Endothelial cell of umbilical vein (primary cell): ENCODE measurements around the gene CC2D2B. TPM values are rescaled to one million over a fixed set of nuclear protein-coding genes. Genes with fewer than 3 reads are reported as not detected.

Experiments
- BruUV-seq: library from RNA; stranded (reverse); fragments of 400-500 nt; replicated peaks from 2 replicates; lab custom pipeline; 2021; lab: Mats Ljungman, UMichigan
- CTCF ChIA-PET: fragments of 300-600, 350-600 bp; sonication (Branson Sonifier 250); formaldehyde crosslinking; loops from one replicate; lab custom pipeline; 2021; ENCODE audit warnings: antibody characterized with exemption, inconsistent platforms; lab: Charles Lee
- POLR2A ChIA-PET: fragments of 300-600, 350-600 bp; sonication (Branson Sonifier 250); formaldehyde crosslinking; loops from one replicate; lab custom pipeline; 2021; ENCODE audit warnings: antibody characterized with exemption, inconsistent platforms; lab: Charles Lee
- DNase-seq: peaks from one replicate; pipeline ENCODE4 v3.0.0-alpha.2; 2011; ENCODE audit warnings: low read depth, low spot score
- FAIRE-seq: peaks from 2 replicates; lab custom pipeline; 2011; peaks lifted over from hg19 to GRCh38; lab: Jason Lieb, UNC
- H2AFZ ChIP-seq: 2 replicates; pipeline ENCODE4 v1.6.0; 2012; ENCODE audit warnings: low read depth, low read length, control low read depth, inconsistent platforms
- H3K27ac ChIP-seq: 2 replicates; pipeline ENCODE4 v1.5.1; 2011; ENCODE audit warnings: low read depth, mild to moderate bottlenecking, control low read depth, low read length, moderate library complexity; ENCODE audit not compliant: insufficient read depth
- H3K27me3 ChIP-seq, 2 experiments: 2 replicates each; pipeline versions ENCODE4 v1.6.0 to v1.6.1; 2011; ENCODE audit warnings: low read length in 2 of 2, mixed read lengths in 1 of 2; ENCODE audit not compliant: control insufficient read depth in 2 of 2, insufficient read depth in 2 of 2
- H3K36me3 ChIP-seq, 2 experiments: 2 replicates in 1 of 2; 3 replicates in 1 of 2; pipeline ENCODE4 v1.5.1; 2011; ENCODE audit warnings: low read length in 2 of 2, mild to moderate bottlenecking in 1 of 2, moderate library complexity in 1 of 2; ENCODE audit not compliant: control insufficient read depth in 2 of 2, insufficient read depth in 2 of 2; ENCODE audit errors: extremely low read depth in 1 of 2
- H3K4me1 ChIP-seq: 3 replicates; pipeline ENCODE4 v1.5.1; 2011; ENCODE audit warnings: mild to moderate bottlenecking, low read length; ENCODE audit not compliant: control insufficient read depth, insufficient read depth; ENCODE audit errors: extremely low read depth
- H3K4me2 ChIP-seq: 2 replicates; pipeline ENCODE4 v1.6.1; 2011; ENCODE audit warnings: low read length, control low read depth, mixed read lengths; ENCODE audit not compliant: insufficient read depth
- H3K4me3 ChIP-seq, 3 experiments: fragments of 200-600 bp in 1 of 3; sonication (generic), shearing (Covaris generic) in 1 of 3; replicated peaks in 1 of 3; 2 replicates each; pipeline ENCODE4 v1.5.1; 2011 to 2016; ENCODE audit warnings: control low read depth in 3 of 3, low read length in 3 of 3, mild to moderate bottlenecking in 2 of 3, inconsistent platforms in 1 of 3, low read depth in 1 of 3, moderate library complexity in 1 of 3; ENCODE audit not compliant: insufficient read depth in 1 of 3
- H3K79me2 ChIP-seq: 2 replicates; pipeline ENCODE4 v1.6.0; 2012; ENCODE audit warnings: low read length, inconsistent platforms; ENCODE audit not compliant: control insufficient read depth, insufficient read depth
- H3K9ac ChIP-seq: replicated peaks from 2 replicates; pipeline ENCODE3; 2011; ENCODE audit warnings: low read length, control low read depth; ENCODE audit not compliant: insufficient read depth; ENCODE audit errors: extremely low read depth
- H3K9me1 ChIP-seq: replicated peaks from 3 replicates; pipeline ENCODE4 v1.6.0; 2011; ENCODE audit warnings: mild to moderate bottlenecking, low read length; ENCODE audit not compliant: control insufficient read depth, insufficient read depth; ENCODE audit errors: extremely low read depth
- H3K9me3 ChIP-seq: replicated peaks from 2 replicates; pipeline ENCODE4 v1.5.1; 2012; ENCODE audit warnings: low read length, inconsistent platforms; ENCODE audit not compliant: control insufficient read depth, insufficient read depth
- H4K20me1 ChIP-seq: replicated peaks from 2 replicates; pipeline ENCODE3; 2011; ENCODE audit warnings: mild to moderate bottlenecking, low read length; ENCODE audit not compliant: control insufficient read depth, insufficient read depth; ENCODE audit errors: extremely low read depth
- CTCF ChIP-seq, 2 donors: IDR thresholded peaks; 1 replicate in 1 of 2; 2 replicates in 1 of 2; pipeline ENCODE4 v1.5.1; 2011; ENCODE audit warnings: low read length in 2 of 2, mild to moderate bottlenecking in 2 of 2, moderate library complexity in 2 of 2, control low read depth in 1 of 2, inconsistent platforms in 1 of 2, low read depth in 1 of 2; ENCODE audit not compliant: insufficient read depth in 1 of 2; ENCODE audit errors: extremely low read depth in 1 of 2
- FOS ChIP-seq: IDR thresholded peaks from 2 replicates; pipeline ENCODE4 v1.6.1; 2011; ENCODE audit warnings: mild to moderate bottlenecking, low read length, moderate library complexity, borderline replicate concordance; ENCODE audit not compliant: insufficient read depth
- GATA2 ChIP-seq: IDR thresholded peaks from 2 replicates; pipeline ENCODE4 v1.7.0; 2011; ENCODE audit warnings: low read depth, mild to moderate bottlenecking, moderate library complexity, mixed read lengths, low read length; ENCODE audit not compliant: insufficient read length, insufficient read depth
- JUN ChIP-seq: IDR thresholded peaks from 2 replicates; pipeline ENCODE4 v1.6.1; 2011; ENCODE audit warnings: borderline replicate concordance, low read depth; ENCODE audit not compliant: insufficient read length, insufficient read depth
- POLR2AphosphoS5 ChIP-seq: IDR thresholded peaks from 2 replicates; pipeline ENCODE4 v1.6.1; 2012; ENCODE audit warnings: low read depth, mild to moderate bottlenecking, control low read depth, low read length, moderate library complexity; ENCODE audit not compliant: insufficient read depth
- dilution Hi-C: fragments of 300-500 bp; cut with MboI; formaldehyde crosslinking; loops from one replicate; pipeline ENCODE4 v1.15.0; 2019; ENCODE audit warnings: low sequenced_read_pairs; ENCODE audit not compliant: extremely low pct_ligation_motif_present
- intact Hi-C: fragments of 100-400 bp; cut with micrococcal nuclease; formaldehyde crosslinking; loops from one replicate; pipeline ENCODE4 v1.10.0; 2022
- polyA plus RNA-seq, 4 experiments: library from polyadenylated mRNA; depleted of rRNA in 3 of 4; stranded (reverse) in 3 of 4; unstranded in 1 of 4; fragments of >200 nt; gene quantifications; 2 replicates each; pipeline versions ENCODE4 v1.2.1 to v1.2.3, GENCODE V29; 2011 to 2012; ENCODE audit warnings: missing spikeins in 1 of 4
- total RNA-seq: library from RNA; stranded (reverse); gene quantifications from 2 replicates; pipeline ENCODE4 v1.2.3, GENCODE V29; 2021

CC2D2B gene
- total and polyA plus RNA-seq, 2 donors (not counting 3 experiments of a cell fraction or from before 2014, with no cell fraction given): 0.21 to 1.2 TPM

- H3K9me1 ChIP-seq: no peaks in the 10 kb centered on the region
- no peaks in the 10 kb centered on the region for H3K79me2 ChIP-seq
- H3K36me3 ChIP-seq: no peaks in the 10 kb centered on the region
- dilution Hi-C loops (no loop called here), intact Hi-C loops (loop anchor here (1.0 kb wide), 3 partner anchors 8 to 30 kb away; partner anchors contain the start of gene CCNJ)
- H3K4me3 ChIP-seq: no peak overlapping the region
- peak overlapping the region; percentile 57 for H3K27ac ChIP-seq
- H3K27me3 ChIP-seq: no peaks in the 10 kb centered on the region
- no peak overlapping the region for H3K9ac ChIP-seq
- peak; percentile 97 for TF ChIP-seq GATA2
- TF ChIP-seq JUN: peak; percentile 95
- no peak for TF ChIP-seq CTCF (IDR thresholded peaks at IDR 0.05; ENCODE audit: extremely low read depth in 1 of 2, insufficient read depth in 1 of 2, low read depth in 1 of 2, low read length in 2 of 2)
- peak; percentile 96 for TF ChIP-seq FOS
- peak; percentile 48 for TF ChIP-seq POLR2AphosphoS5
- no TSS peak for BruUV-seq
- H2AFZ ChIP-seq: no peak overlapping the region
- POLR2A ChIA-PET: interaction anchor here (0.5 kb wide), 1 partner anchor 18 kb away, joined by 3 read pairs; no protein-coding TSS in a partner anchor
- DNase-seq (peak; percentile 78), FAIRE-seq (peak; percentile 87)
- CTCF ChIA-PET: no interaction called here
- H4K20me1 ChIP-seq: no peaks in the 10 kb centered on the region
- peaks cover 27% of the 10 kb centered on the region for H3K4me1 ChIP-seq
- H3K4me2 ChIP-seq: peak overlapping the region; percentile 0
- no peaks in the 10 kb centered on the region for H3K9me3 ChIP-seq
Observed at GRCh38 chr10:96073722-96074121, 165.9 kb downstream of the CC2D2B start.
